Inflammatory macrophage treated with lipopolysaccharide for 1 hour (primary cell): ENCODE data around the gene VPS13C.

ENCODE experiments used
- DNase-seq, 2 donors: peaks; one replicate each; pipeline ENCODE4 v3.0.0-alpha.2; 2020 to 2022

Gene VPS13C

DNA sequence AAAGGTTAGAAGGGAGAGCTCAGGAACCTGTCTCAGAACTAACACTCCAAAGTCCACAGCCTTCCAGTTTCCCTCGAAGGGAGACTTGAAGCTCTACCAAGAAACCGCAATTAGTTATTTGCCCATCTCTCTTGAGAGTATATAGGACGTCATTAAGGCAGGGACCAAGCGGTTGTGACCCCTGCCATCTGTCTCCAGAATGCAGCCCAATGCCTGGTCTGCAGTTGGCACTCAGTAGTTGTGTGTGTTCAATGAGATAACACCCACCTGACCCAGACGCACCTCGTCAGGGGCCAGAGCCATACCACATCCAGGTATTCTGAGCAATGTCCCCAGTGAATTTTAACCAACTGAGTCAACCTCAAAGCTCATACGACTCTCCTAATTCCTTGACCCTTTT is 251.0 kb downstream of the VPS13C start:
- no peak for DNase-seq

DNA sequence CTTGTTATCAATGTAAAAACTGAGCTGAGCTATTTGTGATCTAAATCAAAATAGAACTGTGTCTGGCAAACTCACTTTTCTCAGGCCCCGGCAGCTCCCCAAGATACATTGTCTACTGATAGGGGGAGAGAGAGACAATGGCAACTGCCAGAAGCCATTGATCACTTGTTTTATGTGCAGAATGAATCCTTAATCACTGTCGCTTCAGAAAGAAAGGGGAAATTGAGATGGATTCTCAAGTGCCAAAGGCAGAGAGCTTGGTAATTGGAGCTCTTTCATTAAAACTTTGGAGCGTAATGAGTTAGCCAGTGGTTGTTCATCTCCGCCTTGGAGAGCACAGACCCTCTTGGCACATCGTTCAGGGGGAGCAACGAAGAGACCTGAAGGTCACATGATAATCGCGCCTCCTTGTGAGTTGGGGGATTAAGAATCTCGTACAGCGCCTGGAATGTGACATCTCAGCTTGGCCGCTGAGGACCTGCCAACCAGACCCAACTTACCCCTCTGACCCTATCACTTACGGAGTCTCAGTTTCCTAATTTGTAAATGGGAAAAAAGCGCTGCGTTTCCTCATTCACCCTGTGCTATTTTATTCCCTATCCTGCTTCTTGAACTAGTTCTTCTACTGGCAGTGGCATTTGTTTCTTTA is 252.8 kb downstream of the VPS13C start:
- no peak for DNase-seq
